Endothelial cell of umbilical vein (primary cell): Measurements from ENCODE around the gene SESN1.
"Not testable (repeated sequence)": the region's sequence is repeated elsewhere in the genome, so short reads cannot be mapped to it uniquely, and the experiment has no call there.

Experiments
- CTCF ChIP-seq, 2 donors: IDR thresholded peaks; 1 replicate in 1 of 2; 2 replicates in 1 of 2; pipeline ENCODE4 v1.5.1; 2011; ENCODE audit warnings: low read length in 2 of 2, mild to moderate bottlenecking in 2 of 2, moderate library complexity in 2 of 2, control low read depth in 1 of 2, inconsistent platforms in 1 of 2, low read depth in 1 of 2; ENCODE audit not compliant: insufficient read depth in 1 of 2; ENCODE audit errors: extremely low read depth in 1 of 2
- GATA2 ChIP-seq: IDR thresholded peaks from 2 replicates; pipeline ENCODE4 v1.7.0; 2011; ENCODE audit warnings: low read depth, mild to moderate bottlenecking, moderate library complexity, mixed read lengths, low read length; ENCODE audit not compliant: insufficient read length, insufficient read depth
- MYC ChIP-seq: IDR thresholded peaks from one replicate; pipeline ENCODE4 v1.6.1; 2011; ENCODE audit warnings: mild to moderate bottlenecking, low read depth, low read length
- POLR2A ChIP-seq: IDR thresholded peaks from 2 replicates; pipeline ENCODE4 v1.6.1; 2012; ENCODE audit warnings: low read depth, mild to moderate bottlenecking, control low read depth, low read length

DNA sequence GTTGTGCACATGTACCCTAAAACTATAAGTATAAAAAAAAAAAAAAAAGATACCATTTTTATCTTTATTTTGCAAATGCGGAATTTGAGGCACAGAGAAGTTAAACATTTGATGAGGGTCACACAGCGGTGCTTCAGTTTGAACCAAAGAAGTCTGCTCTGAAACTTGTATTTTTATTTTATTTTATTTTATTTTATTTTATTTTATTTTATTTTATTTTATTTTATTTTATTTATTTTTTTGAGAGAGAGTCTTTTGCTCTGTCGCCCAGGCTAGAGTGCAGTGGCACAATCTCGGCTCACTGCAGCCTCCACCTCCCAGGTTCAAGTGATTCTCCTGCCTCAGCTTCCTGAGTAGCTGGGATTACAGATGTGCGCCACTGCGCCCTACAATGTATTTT, 41.9 kb upstream of the SESN1 start:
- TF ChIP-seq CTCF (IDR thresholded peaks at IDR 0.05; ENCODE audit: extremely low read depth in 1 of 2, insufficient read depth in 1 of 2, low read depth in 1 of 2, low read length in 2 of 2); GATA2; MYC; POLR2A: not testable (repeated sequence)
